NCI-H2107 treated with DMSO at 0.1 percent for 48 hours (cell line): Measurements from ENCODE around the gene PRSS56.

Experiments
- DNase-seq: peaks from one replicate; lab custom pipeline; 2025; ENCODE audit not compliant: unreplicated experiment; lab: John Stamatoyannopoulos, UW

The PRSS56 gene

DNA sequence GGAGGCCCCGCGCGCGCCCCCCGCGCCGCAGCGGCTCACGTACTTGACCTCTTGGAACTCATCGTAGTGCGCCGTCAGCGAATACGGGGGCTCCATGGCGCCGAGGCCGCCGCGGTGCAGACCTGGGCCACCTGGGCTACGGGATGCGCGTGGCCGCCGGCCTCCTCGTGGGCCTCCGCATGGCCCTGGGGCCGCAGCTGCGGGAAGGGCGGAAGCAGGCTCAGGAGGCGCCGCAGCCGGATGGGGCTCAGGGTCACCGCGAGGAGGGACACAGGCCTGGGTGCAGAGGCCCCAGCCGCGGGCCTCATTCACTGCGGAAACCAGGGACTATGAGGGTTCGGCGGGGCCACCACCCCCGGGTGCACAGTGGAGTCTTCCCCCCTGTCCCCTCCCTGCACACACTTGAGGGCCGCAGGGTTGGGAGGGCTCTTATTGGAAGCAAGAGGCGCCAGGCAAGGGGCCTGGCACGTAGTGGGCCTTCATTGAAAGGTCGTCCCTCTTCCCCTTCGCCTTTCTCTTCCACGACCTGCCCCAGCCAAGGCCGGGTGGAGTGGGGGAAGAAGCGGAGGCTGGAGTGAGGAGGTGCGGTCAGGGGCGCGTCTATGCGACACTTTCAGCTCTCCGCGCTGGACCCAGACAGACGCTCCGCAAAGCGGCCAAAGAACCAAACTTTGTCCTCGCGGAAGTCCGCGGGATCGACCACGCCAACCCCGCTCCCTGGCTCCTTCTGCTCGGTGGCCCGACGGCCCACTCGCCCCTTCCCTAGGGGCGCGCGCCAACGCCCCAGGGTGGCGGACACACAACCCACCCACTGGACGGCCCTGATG is 33.4 kb upstream of the PRSS56 start:
- DNase-seq: no peak

DNA sequence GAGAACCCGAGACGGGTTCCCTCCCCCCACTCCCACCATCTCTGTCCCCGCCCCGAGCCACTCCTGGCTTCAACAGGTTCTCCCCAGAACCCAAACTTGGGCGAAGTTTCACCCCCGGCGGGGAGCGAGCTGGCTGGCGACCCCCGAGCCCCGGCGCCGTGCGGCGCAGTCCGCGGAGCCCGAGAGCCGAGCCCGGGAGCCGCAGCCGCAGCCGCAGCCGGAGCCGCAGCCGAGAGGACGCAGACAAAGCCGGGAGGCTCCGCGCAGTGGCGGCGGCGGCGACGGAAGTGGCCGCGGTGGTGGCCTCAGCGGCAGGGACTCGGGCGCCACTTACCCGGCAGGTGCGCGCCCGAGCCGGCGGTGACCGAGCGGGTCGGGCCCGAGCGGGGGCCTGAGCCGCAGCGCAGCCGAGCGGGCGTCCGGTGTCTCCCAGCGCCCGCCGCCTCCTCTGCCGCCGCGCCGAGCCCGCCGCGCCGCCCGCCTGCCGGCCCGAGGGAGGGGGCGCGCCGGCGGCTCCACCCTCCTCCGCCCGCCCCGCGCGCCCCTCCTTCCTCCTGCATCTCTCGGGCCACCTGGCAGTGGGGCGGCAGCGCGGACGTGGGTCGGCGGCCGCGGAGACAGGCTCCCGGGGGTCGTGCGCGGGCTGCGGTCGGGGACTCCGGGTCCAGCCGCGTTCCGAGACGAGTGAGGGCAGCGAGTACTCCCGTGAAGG is 32.6 kb upstream of the PRSS56 start, which contains the start of gene ECEL1:
Gene ECEL1, minus strand, starts transcription at position 450 of the 712 bp plus-strand sequence. CDS start 1,181 bp downstream, outside the sequence.
- no peak for DNase-seq

DNA sequence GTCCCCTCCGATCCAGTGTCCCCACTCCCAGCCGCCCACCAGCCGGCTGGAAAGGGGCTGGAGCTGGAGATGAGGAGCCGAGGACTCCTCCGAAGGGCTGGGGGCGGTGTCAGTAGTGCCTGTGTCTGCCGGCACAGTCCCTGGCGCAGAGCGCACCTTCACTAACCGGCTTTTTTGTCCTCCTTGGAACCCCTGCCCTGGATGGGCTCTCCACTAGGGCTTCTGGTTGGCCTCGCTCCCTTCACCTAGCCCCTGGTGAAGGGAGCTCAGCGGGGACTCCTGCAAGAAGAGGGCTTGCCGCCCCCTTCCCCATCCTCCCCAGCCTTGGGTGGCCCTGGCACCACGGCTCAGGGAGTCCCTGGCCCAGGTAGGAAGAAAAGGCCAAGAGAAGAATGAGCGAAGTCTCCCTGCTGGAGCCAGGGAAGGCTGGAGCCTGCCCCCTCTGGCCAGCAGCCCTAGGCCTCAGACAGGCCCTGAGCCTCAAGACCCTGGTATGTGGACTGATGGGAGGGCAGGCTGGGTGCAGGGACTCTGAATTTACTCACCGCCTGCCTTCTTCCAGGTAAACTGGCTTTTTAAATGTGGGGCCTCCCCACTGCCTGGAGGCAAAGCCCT is 32.0 kb upstream of the PRSS56 start:
- DNase-seq: no peak

DNA sequence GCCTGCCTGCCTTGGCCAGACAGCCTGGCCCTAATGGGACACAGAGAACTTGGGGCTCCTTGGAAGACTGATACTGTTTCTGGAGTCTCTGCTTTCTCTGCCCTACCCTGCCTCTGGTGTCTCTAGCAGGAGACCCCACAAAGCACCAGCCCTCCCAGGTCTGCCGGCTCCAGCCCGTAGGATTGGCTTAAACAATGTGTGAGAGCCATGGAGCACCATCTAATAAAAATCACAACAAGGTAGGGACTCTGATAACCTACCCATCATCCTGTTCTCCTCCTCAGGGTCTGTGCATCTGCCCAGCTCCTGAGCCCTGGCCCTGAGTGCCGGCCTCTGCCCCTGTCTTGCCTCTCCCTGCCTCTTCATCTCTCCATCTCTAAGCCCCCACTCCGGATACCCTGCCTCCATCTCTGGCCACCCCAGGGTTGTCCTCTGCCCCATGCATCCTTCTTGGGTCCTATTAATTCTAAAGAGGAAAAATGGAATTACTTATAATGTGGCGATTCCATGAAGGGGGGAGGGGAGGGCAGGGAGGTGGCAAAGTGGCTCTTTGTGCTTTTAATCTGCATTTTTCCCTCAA is 31.4 kb upstream of the PRSS56 start:
- DNase-seq: no peak

DNA sequence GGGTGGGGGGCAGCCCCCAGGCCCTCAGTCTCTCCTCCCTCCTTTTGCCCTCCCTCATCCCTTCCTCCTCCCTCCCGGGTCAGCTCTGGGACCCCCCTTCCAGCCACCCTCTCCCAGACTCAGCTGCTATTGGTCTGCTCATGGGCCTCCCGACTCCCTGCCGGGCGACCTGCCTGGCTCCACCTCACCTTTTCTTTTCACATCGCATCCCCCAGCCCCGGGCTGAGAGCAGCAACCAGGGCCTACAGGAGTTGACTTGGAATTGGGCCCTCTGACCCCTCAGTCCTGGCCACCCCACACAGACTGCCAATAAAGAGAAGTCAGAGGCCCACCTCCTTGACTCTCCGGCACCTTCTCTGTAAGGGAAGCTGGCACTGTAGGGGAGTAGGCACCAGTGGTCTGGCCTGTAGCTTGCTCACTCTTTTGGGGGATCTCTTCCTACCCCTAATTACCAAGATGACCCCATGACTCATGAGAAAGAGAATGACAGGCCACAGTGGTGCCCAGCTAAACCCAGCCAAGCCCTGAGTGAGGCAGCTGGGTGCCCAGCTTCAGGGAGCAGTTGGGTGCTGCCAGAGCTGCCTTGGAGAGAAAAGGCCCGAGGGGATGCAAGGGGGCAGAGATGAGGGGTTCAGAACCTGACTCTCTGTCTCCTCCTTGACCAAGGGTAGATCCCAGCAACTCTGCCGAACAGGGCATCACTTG is 30.5 kb upstream of the PRSS56 start:
- no peak for DNase-seq

DNA sequence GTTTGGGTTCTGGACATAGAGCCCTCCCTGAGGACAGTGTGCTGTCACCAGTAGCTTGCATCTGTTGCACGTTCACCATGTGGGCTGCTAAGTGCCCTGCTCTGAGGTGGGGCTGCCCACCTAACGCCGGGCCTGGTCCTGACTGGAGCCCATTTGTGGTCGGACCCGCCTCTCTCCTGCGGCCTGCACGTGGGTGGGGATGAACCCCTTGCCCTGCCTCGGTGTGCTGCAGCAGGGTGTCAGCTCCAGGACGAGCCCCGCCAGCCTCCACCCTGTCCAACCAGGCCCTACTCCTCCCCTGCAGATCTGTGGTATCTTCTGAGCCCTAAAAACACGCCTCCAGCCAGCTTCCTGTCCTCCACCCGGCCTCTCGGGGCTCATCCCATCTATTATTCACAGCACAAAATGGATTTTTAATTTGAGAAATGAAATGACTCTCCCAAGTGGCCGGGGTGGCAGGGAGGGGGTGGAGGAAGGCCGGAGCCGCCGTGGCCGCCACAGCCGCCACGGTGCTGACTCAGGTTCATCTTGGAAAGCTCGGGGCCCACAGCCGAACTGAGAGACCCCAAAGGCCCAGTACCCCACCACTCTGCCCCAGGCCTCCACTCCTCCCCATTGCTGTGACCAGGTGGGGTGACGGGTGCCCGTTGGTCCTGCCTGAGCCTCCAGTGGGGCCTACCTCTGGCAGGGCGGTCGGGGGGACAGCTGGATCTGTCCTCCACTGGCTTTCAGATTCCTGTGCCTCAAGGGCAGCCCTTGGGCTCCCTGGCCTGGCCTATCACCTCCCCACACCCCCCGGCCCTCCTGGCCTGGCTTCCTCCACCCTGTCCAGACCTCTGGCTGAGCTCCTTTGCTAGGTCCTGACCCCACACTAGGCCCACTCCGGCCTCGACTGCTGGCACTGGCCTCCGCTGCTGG is 29.7 kb upstream of the PRSS56 start:
- DNase-seq: no peak

DNA sequence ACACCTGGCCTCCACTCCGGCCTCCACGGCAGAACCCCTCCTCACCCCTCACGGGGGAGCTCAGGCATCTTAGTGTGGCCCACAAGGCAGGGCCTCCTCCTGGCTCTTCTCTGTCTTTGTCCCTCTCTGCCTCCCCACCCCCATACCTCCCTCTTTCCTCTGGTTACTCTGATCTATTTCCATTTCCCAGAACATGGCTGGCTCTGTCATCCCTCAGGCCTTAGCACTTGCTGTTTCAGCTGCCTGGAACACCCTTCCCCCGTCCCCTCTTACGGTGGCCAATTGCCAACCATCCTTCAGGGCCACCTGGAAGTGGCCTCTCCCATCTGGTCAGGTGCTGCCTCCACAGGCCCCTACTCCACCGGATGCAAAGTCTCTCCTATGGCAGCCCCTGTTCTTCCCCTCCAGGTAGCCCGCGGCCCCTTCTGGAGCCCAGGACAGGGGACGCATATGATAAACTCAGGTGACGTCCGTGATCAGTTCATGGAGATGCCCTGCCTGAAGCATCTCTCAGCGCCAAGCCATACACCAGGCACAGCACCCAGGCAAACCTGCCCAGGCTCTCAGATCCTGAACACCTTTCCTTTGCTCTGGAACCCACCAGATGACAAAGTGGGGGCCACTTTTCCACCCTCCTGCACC is 28.9 kb upstream of the PRSS56 start:
- DNase-seq: no peak

DNA sequence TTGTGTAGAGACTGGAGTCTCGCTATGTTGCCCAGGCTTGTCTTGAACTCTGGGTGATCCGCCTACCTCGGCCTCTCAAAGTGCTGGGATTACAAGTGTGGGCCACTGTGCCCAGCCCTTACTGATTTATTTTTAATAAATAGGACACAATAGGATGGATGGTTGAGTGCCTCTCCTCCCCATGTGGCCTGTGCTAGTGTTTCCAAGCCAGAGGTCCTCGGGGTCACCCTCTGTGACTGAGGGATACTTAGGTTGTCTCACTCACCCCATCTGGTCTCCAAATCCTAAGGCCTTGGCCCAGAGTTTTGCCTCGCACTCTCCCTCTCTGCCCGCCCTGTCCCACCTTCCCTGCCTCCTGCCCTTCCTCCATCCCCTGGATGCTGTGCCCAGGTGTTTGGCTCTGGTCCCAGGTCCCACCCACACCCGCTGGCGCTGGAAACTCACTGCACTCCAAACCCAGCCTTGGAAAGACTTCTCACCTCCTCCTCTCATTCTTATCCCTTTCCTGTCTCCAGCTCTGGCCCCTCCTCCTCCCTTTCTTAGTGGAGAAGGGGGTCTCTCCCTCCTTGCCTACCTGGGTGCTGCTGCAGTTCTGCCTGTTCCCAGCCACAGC is 27.8 kb upstream of the PRSS56 start:
- DNase-seq: no peak

DNA sequence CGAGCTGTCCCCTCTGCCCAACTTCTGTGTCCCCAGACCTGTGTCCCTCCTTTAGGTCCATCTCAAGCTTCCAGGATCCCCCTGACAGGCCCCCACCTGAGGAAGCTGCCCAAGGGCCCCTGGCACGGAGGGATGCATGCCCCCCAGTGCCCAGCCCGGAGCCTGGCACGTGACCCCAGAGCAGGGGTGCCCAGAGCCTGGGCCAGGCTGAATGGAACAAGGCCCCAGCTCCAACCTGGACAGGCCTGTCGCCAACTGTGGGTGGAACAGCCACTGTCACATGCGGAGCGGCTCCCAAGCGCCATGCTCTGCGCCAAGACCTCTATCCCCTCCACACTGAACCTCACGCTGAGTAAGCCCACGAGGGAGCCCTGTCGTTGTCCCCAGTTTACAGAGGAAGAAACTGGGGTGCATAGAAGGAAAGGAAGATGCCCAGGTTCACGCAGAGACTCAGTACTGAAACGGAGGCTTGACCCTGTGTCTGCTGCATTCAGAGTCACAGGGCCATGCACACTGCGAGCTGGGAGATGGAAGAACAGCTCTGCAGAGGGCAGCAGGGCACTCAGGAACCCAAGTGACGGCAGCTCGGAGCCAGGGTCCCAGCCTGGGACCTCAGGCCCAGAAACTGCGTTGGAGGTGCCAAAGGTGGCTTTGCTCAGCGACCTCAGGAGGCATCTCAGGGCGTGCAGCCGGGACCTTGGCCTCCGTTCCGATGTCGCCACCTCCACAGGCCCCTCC is 27.1 kb upstream of the PRSS56 start:
- DNase-seq: no peak

DNA sequence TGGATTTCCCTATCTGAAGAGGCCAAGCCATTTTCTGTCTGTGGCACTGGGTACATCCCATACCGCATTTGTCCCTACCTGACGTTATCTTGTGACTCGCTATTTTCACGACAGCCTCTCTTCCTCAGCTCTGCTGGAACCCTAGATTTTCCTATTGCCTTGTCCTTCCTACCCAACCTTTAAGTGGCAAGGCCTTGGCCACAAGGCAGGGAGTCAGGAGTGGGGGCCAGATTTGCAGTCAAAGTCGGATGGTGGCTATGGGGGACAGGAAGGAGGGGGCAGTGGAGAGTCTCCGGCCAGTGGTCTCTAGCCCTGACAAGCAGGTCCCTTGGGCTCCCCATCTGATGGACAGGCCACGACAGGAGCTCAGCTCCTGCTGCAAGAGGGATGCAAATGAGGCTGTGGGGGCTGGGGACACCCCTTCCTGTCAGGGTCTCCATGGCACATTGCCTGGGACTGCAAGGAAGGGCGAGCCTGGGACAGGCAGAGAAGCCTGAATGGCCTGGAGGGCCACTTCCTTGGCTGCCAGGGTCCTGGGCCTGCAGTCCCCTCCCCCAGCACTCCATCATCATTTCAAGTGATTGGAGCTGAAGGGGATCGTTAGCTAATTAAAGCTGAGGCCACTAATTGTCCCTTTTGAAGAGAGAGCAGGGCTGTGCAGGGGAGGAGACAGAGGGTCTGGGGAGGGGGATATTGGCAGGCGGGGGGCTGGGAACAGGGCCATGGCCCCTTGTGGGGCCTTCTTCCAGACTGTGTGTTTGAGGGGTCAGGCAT is 26.3 kb upstream of the PRSS56 start:
- DNase-seq: no peak

DNA sequence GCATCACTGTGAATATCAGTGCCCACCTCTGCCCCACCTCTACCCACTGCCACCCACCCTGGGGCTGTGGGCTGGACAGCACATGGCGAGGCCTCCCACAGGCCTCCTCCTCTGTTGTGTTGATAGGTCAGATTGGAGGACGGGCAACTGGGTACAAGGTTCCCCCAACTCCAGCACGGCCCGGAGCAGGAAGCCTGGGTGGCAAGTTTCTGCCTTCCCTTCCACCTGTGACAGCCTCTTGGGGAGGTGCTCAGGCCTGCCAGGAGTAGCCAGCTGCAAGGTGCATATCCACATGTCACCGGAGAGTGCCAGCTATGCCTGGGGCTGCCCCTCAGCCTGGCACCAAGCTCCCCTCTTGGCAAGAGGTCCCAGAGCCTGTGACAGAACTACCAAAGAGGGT is 25.6 kb upstream of the PRSS56 start:
- no peak for DNase-seq

DNA sequence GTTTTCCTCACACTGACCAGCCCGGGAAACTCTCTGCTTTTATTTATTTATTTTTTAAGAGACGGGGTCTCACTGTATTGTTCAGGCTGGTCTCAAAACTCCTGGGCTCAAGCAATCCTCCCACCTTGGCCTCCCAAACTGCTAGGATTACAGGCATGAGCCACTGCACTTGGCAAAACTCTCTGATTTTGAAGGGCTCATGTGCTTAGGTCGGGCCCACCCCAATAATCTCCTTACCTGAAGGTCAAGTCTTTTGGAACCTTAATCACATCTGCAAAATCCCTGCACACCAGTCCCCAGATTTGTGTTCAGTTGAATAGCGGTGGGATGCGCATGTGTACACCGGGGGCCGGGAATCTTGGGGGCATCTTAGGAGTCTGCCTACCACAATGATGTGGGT is 24.9 kb upstream of the PRSS56 start:
- no peak for DNase-seq

DNA sequence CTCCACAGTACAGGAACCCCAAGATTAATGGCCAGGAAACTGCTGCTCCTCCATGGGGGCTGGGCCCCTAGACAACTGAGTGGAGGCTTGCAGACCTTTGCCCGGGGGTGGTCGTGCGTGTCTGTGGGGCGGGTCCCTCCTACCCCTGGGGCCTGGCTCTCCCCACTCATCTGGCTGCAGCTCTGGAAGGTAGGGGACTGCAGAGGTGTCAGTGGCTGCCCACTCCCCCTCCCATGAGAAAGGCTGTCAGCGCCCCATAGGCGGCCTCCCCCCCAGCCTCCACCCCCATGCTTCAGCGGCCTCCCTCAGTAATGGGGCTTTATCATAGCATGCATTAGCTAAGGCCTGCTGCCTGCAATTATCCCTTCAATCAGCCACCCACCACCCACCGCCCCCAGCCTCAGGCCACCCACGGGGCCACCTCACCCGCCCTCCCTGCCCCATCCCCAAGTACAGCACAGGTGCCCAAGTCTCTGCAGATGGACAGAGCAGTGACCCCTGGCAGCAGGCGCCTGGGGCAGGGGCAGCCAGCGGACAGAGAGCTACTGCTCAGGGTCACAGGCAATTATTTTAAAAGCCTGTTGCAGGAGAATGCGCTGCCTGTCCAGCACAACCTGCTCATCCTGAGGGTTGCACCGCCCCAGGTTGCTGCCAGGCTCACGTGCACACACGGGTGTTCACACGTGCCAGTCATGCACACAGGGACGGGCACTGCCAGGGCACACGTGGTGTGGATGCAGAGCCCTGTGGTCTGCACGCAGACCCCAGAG is 23.5 kb upstream of the PRSS56 start:
- no peak for DNase-seq

DNA sequence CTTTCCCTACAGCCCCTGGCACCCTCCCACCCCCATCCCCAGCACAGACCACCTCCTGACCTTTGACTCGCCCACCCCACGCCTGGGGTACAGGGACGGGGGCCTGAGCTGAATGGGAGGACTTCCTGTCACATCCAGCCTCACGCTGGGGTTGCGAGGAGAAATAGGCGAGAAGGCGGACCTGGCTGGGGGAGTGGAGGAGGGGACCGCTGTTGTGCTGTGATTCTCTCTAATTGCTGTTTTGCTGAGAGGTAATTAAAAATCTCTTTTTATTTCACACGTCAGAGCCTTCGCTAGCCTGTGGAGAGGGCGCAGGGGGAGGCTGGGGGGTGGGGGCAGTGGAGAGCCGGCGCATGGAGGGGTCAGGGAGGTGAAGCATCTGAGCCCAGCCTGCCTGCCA is 22.8 kb upstream of the PRSS56 start:
- no peak for DNase-seq

DNA sequence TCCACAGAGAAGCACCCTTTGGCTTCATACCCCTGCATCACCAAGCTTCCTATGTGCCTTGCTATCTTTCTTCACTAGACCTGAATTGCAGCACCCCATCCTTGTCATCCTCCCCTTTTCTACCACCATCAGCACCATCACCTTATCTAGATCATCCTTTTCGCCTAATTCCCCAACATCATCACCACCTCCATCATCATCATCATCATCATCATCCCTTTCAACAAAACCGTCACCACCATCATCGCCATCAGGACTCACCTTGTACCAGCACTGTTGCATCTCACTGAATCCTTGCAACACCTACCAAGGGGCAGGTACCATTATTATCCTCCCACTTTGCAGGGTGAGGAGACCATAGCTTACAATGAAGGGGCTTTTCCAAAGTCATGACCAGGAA is 21.7 kb upstream of the PRSS56 start:
- DNase-seq: no peak

DNA sequence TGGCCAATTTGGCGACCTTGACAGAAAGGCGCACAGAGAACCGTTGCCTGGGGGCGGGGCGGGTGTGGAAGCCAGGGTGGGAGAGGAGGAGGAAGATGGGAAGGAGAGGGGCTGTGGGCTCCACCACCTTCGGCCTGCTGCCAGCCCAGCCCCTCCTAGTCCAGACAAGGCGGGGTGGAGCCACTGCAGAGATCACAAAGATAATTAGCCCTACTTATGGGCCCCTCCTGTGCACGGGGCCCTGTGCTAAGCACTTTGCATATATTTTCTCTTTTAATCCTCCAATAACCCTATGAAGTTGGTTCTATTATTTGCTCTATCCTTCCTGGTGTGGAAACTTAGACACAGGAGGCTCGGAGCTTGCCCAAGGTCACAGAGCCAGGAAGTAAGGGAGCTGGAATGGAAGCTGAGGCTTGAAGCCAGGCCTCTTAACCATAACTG is 18.8 kb upstream of the PRSS56 start:
- DNase-seq: no peak
